Panc1 (cell line): ENCODE measurements around the gene NR6A1. TPM values are rescaled to one million over a fixed set of nuclear protein-coding genes. Genes with fewer than 3 reads are reported as not detected.

Experiments
- ATAC-seq: fragments of 200-7000 bp; cut with Tn5 transposase; 2 replicates; pipeline ENCODE4 v1.9.1; 2020; ENCODE audit warnings: mild to moderate bottlenecking, moderate library complexity
- BruUV-seq: library from RNA; stranded (reverse); fragments of 400-500 nt; replicated peaks from 2 replicates; lab custom pipeline; 2021; lab: Mats Ljungman, UMichigan
- CTCF ChIA-PET: fragments of 300-600 bp; sonication (Branson Sonifier 250); formaldehyde crosslinking; loops from one replicate; lab custom pipeline; 2022; ENCODE audit warnings: antibody characterized with exemption; lab: Charles Lee
- POLR2A ChIA-PET: fragments of 300-600 bp; sonication (Branson Sonifier 250); formaldehyde crosslinking; loops from one replicate; lab custom pipeline; 2022; ENCODE audit warnings: antibody characterized with exemption; lab: Charles Lee
- DNase-seq: peaks from one replicate; pipeline ENCODE4 v3.0.0-alpha.2; 2010; ENCODE audit warnings: low read depth, low spot score
- H3K27ac ChIP-seq: 2 replicates; pipeline ENCODE4 v1.5.1; 2011; ENCODE audit warnings: mild to moderate bottlenecking, low read length, inconsistent platforms
- H3K27me3 ChIP-seq: fragments of 200-500 bp; sonication (Bioruptor generic); 2 replicates; pipeline ENCODE4 v1.6.0; 2014; ENCODE audit warnings: low read length, inconsistent platforms; ENCODE audit not compliant: control insufficient read depth, insufficient read depth
- H3K36me3 ChIP-seq: fragments of 200-500 bp; sonication (Bioruptor generic); 2 replicates; pipeline ENCODE4 v1.5.1; 2014; ENCODE audit warnings: inconsistent platforms, mild to moderate bottlenecking, low read length, moderate library complexity; ENCODE audit not compliant: control insufficient read depth, insufficient read depth
- H3K4me1 ChIP-seq: 2 replicates; pipeline ENCODE4 v1.5.1; 2011; ENCODE audit warnings: inconsistent platforms, mild to moderate bottlenecking, low read length, moderate library complexity; ENCODE audit not compliant: control insufficient read depth, insufficient read depth
- H3K4me3 ChIP-seq, 2 experiments: 2 replicates each; pipeline ENCODE4 v1.5.1; 2011 to 2012; ENCODE audit warnings: low read depth in 2 of 2, low read length in 2 of 2, mild to moderate bottlenecking in 2 of 2, inconsistent platforms in 1 of 2, moderate library complexity in 1 of 2
- H3K9me3 ChIP-seq: fragments of 200-500 bp; sonication (Bioruptor generic); 2 replicates; pipeline ENCODE4 v1.5.1; 2014; ENCODE audit warnings: low read depth, mild to moderate bottlenecking, inconsistent platforms, low read length, moderate library complexity; ENCODE audit not compliant: control insufficient read depth, insufficient read depth
- CTCF ChIP-seq: fragments of 450-650 bp; IDR thresholded peaks from 2 replicates; pipeline ENCODE4 v1.5.1; 2017; ENCODE audit warnings: mild to moderate bottlenecking
- POLR2AphosphoS5 ChIP-seq: IDR thresholded peaks from 2 replicates; pipeline ENCODE4 v1.6.1; 2012; ENCODE audit warnings: mild to moderate bottlenecking, low read depth, low read length, moderate library complexity
- REST ChIP-seq, 2 experiments: IDR thresholded peaks; 2 replicates each; pipeline ENCODE4 v1.6.1; 2011 to 2012; ENCODE audit warnings: low read depth in 2 of 2, control low read depth in 1 of 2, low read length in 1 of 2, mild to moderate bottlenecking in 1 of 2, moderate library complexity in 1 of 2; ENCODE audit not compliant: insufficient read depth in 1 of 2
- SIN3A ChIP-seq: IDR thresholded peaks from 2 replicates; pipeline ENCODE4 v1.6.1; 2012; ENCODE audit warnings: low read depth, mild to moderate bottlenecking, low read length, moderate library complexity, borderline replicate concordance; ENCODE audit not compliant: insufficient read depth
- TCF7L2 ChIP-seq: IDR thresholded peaks from 2 replicates; pipeline ENCODE4 v1.6.1; 2011; ENCODE audit warnings: mild to moderate bottlenecking, low read depth, low read length, inconsistent platforms
- in situ Hi-C: cut with HindIII; loops from 2 replicates; pipeline ENCODE4 v1.10.0; 2016; ENCODE audit warnings: low sequenced_read_pairs, low pct_unique_long_range_greater_than_20kb
- intact Hi-C: fragments of 100-400 bp; cut with micrococcal nuclease; formaldehyde crosslinking; loops from one replicate; pipeline ENCODE4 v1.10.0; 2022; ENCODE audit not compliant: unreplicated experiment
- total RNA-seq: library from RNA; stranded (reverse); gene quantifications from one replicate; pipeline ENCODE4 v1.2.1, GENCODE V29; 2021; ENCODE audit not compliant: unreplicated experiment

The NR6A1 gene
- total RNA-seq, 1 experiment from 2014 or later, result 7.6 TPM

GRCh38 chr9:124717597-124717996, 53.5 kb downstream of the NR6A1 start:
- DNase-seq, result no peak
- Histone ChIP-seq H3K4me3 (no peak overlapping the region), H3K36me3 (no peaks in the 10 kb centered on the region), H3K9me3 (no peaks in the 10 kb centered on the region), H3K4me1 (peaks cover 15% of the 10 kb centered on the region), H3K27me3 (no peaks in the 10 kb centered on the region), H3K27ac (no peak overlapping the region)
- no peak for TF ChIP-seq POLR2AphosphoS5
- no peak for TF ChIP-seq SIN3A
- TF ChIP-seq REST (IDR thresholded peaks at IDR 0.05; ENCODE audit: insufficient read depth in 1 of 2, low read depth in 2 of 2, low read length in 1 of 2), result no peak
- no peak for TF ChIP-seq CTCF
- no peak for TF ChIP-seq TCF7L2
- in situ Hi-C loops, result no loop called here
- BruUV-seq, result no TSS peak
- CTCF ChIA-PET, result no interaction called here
- intact Hi-C loops, result no loop called here
- ATAC-seq, result no peak
- POLR2A ChIA-PET, result no interaction called here

GRCh38 chr9:124716808-124717207, 54.3 kb downstream of the NR6A1 start:
- H3K27ac ChIP-seq, result no peak overlapping the region
- H3K36me3 ChIP-seq, result no peaks in the 10 kb centered on the region
- in situ Hi-C loops, result no loop called here
- POLR2A ChIA-PET, result no interaction called here
- H3K4me3 ChIP-seq, result no peak overlapping the region
- no TSS peak for BruUV-seq
- intact Hi-C loops, result no loop called here
- no peak for ATAC-seq
- TF ChIP-seq REST (IDR thresholded peaks at IDR 0.05; ENCODE audit: insufficient read depth in 1 of 2, low read depth in 2 of 2, low read length in 1 of 2) (no peak), CTCF (no peak), POLR2AphosphoS5 (no peak), SIN3A (no peak), TCF7L2 (no peak)
- H3K9me3 ChIP-seq, result no peaks in the 10 kb centered on the region
- CTCF ChIA-PET, result no interaction called here
- peaks cover 10% of the 10 kb centered on the region for H3K4me1 ChIP-seq
- DNase-seq, result no peak
- no peaks in the 10 kb centered on the region for H3K27me3 ChIP-seq
